ENCODE measurements around the gene CMSS1. TPM values are rescaled to one million over a fixed set of nuclear protein-coding genes. Genes with fewer than 3 reads are reported as not detected.

Gene CMSS1
- polyA plus RNA-seq, 1 of the 3 experiments (the other 2 are of a cell fraction) = 9.1 TPM

DNA sequence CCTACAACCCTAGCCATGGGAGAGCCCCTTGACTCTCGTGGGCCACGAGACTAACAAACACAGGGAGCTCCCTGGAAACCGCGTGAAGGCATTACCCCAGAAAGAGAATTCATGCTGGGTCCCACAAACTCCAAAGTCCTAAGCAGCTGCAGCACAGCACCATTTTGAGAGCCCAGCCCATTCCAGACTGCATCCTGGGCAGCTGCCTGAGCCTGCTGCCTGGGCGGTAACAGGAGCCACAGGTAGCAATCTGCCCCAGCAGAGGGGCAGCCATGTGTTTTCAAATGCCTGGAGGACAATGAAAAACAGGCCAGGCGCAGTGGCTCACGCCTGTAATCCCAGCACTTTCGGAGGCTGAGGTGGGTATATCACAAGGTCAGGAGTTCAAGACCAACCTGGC lies 380.2 kb downstream of the CMSS1 start:
- no peaks in the 10 kb centered on the region for H3F3A ChIP-seq (replicated peaks; ENCODE audit: insufficient read depth)
- no peak overlapping the region for H3K27ac ChIP-seq (ENCODE audit: low read depth in 2 of 2, low read length in 1 of 2)
- H3K9ac ChIP-seq = no peak overlapping the region
- 88% methylated on average over 4 of the region's 8 CpGs for WGBS (ENCODE audit: low lambda C conversion rate)
- no peaks in the 10 kb centered on the region for H3K36me3 ChIP-seq (replicated peaks in 1 of 2; ENCODE audit: control insufficient read depth in 1 of 2, insufficient read depth in 2 of 2, low read length in 1 of 2)
- H3K4me1 ChIP-seq (ENCODE audit: control insufficient read depth in 1 of 2, insufficient read depth in 2 of 2, low read depth in 1 of 2, low read length in 1 of 2) = no peaks in the 10 kb centered on the region
- ChIA-PET POLR2A (no interaction called here), CTCF (no interaction called here)
- no peaks in the 10 kb centered on the region for H4K20me1 ChIP-seq (ENCODE audit: insufficient read depth)
- TF ChIP-seq FOXM1 (IDR thresholded peaks at IDR 0.05; ENCODE audit: low read depth) (no peak), MXI1 (IDR thresholded peaks at IDR 0.05; ENCODE audit: low read depth, low read length) (no peak), REST (IDR thresholded peaks at IDR 0.05; ENCODE audit: low read depth, low read length) (no peak), SIN3A (IDR thresholded peaks at IDR 0.05; ENCODE audit: borderline replicate concordance, low read depth, low read length) (no peak), MEF2A (IDR thresholded peaks at IDR 0.05; ENCODE audit: borderline replicate concordance, low read depth) (no peak), POLR2AphosphoS5 (IDR thresholded peaks at IDR 0.05; ENCODE audit: low read depth, low read length) (no peak), EZH2phosphoT487 (IDR thresholded peaks at IDR 0.05; ENCODE audit: borderline replicate concordance, low read depth) (no peak), EP300 (IDR thresholded peaks at IDR 0.05; ENCODE audit: borderline replicate concordance in 1 of 2, low read depth in 1 of 2, low read length in 1 of 2) (no peak)
- no peak for DNase-seq
- H3K9me2 ChIP-seq = no peaks in the 10 kb centered on the region
- H3K4me2 ChIP-seq = no peak overlapping the region
- H3K27me3 ChIP-seq (ENCODE audit: insufficient read depth) = no peaks in the 10 kb centered on the region
- H3K9me3 ChIP-seq = no peaks in the 10 kb centered on the region
- no peak overlapping the region for H3K4me3 ChIP-seq (ENCODE audit: low read depth in 2 of 2, low read length in 1 of 2)
- H3K79me2 ChIP-seq (ENCODE audit: insufficient read depth) = no peaks in the 10 kb centered on the region
- H2AFZ ChIP-seq (ENCODE audit: low read depth) = no peak overlapping the region

GRCh38 chr3:100198579-100199269 lies 381.1 kb downstream of the CMSS1 start:
- TF ChIP-seq TAF1 (IDR thresholded peaks at IDR 0.05; ENCODE audit: borderline replicate concordance, low read depth, low read length) = no peak
- TF ChIP-seq PBX3 (IDR thresholded peaks at IDR 0.05) = no peak
- no peak for TF ChIP-seq EZH2phosphoT487 (IDR thresholded peaks at IDR 0.05; ENCODE audit: borderline replicate concordance, low read depth)
- Histone ChIP-seq H3K36me3 (replicated peaks in 1 of 2; ENCODE audit: control insufficient read depth in 1 of 2, insufficient read depth in 2 of 2, low read length in 1 of 2) (no peaks in the 10 kb centered on the region), H3K4me1 (ENCODE audit: control insufficient read depth in 1 of 2, insufficient read depth in 2 of 2, low read depth in 1 of 2, low read length in 1 of 2) (no peaks in the 10 kb centered on the region), H3K27ac (ENCODE audit: low read depth in 2 of 2, low read length in 1 of 2) (no peak overlapping the region), H3K9me3 (no peaks in the 10 kb centered on the region; the same call in 1 of the 2 replicates), H3K9me2 (no peaks in the 10 kb centered on the region), H3K4me3 (ENCODE audit: low read depth in 2 of 2, low read length in 1 of 2) (no peak overlapping the region), H3K9ac (no peak overlapping the region), H3K79me2 (ENCODE audit: insufficient read depth) (no peaks in the 10 kb centered on the region), H2AFZ (ENCODE audit: low read depth) (no peak overlapping the region), H3K4me2 (no peak overlapping the region), H4K20me1 (ENCODE audit: insufficient read depth) (no peaks in the 10 kb centered on the region), H3K27me3 (ENCODE audit: insufficient read depth) (no peaks in the 10 kb centered on the region), H3F3A (replicated peaks; ENCODE audit: insufficient read depth) (no peaks in the 10 kb centered on the region)
- ChIA-PET POLR2A (no interaction called here), CTCF (no interaction called here)
- WGBS (ENCODE audit: low lambda C conversion rate) = 72% methylated on average over 6 of the region's 6 CpGs
- DNase-seq = no peak

All from SK-N-SH (cell line).